Mesothelial cell of epicardium (in vitro differentiated cells): ENCODE measurements around the gene COPG2. TPM values are rescaled to one million over a fixed set of nuclear protein-coding genes. Genes with fewer than 3 reads are reported as not detected.

Source experiments
- DNase-seq, 2 experiments: peaks; one replicate each; pipeline ENCODE4 v3.0.0; 2021; ENCODE audit warnings: low spot score in 2 of 2; ENCODE audit not compliant: unreplicated experiment in 2 of 2
- H3K27ac Mint-ChIP-seq: 2 replicates; pipeline ENCODE4 v1.8.0; 2021; ENCODE audit warnings: mixed read lengths
- H3K27me3 Mint-ChIP-seq: 2 replicates; pipeline ENCODE4 v1.8.0; 2021; ENCODE audit warnings: low read depth, mixed read lengths
- H3K36me3 Mint-ChIP-seq: 2 replicates; pipeline ENCODE4 v1.8.0; 2021; ENCODE audit warnings: mixed read lengths
- H3K4me1 Mint-ChIP-seq: 2 replicates; pipeline ENCODE4 v1.8.0; 2021; ENCODE audit warnings: mixed read lengths
- H3K4me3 Mint-ChIP-seq: 2 replicates; pipeline ENCODE4 v1.8.0; 2021; ENCODE audit warnings: mild to moderate bottlenecking, moderate library complexity, mixed read lengths
- H3K9me3 Mint-ChIP-seq: 2 replicates; pipeline ENCODE4 v1.8.0; 2021; ENCODE audit warnings: mixed read lengths
- total RNA-seq: library from RNA; stranded (reverse); gene quantifications from 3 replicates; pipeline ENCODE4 v1.2.1, GENCODE V29; 2021
- TF ChIP-seq, protein P1 (sequence below): fragments of 200-600 bp; sonication (generic); IDR thresholded peaks from one replicate; pipeline ENCODE4 v1.5.0; 2021; ENCODE audit warnings: antibody characterized with exemption; ENCODE audit not compliant: unreplicated experiment

Gene COPG2
- total RNA-seq, 1 donor from 2014 or later = 54.1 TPM

DNA sequence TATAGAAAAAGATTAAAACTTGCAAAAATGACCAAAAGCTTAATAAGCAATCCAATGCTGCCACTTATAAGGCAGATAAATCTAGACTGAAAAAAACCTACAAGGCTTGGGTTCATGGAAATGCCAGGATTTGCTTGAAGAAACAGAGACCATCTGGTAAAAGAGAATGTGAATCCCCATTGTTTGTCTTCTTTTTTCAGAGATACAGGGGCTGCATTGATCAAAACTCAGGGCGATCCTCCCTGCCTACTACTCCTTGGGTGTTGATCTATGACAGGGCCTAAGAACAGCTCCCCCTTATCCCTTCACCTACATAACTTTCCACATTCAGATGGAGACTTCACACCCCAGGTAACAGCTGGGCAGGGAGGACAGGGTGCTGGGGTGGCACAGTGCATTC, 21.1 kb upstream of the COPG2 start:
- TF ChIP-seq, protein P1, sequence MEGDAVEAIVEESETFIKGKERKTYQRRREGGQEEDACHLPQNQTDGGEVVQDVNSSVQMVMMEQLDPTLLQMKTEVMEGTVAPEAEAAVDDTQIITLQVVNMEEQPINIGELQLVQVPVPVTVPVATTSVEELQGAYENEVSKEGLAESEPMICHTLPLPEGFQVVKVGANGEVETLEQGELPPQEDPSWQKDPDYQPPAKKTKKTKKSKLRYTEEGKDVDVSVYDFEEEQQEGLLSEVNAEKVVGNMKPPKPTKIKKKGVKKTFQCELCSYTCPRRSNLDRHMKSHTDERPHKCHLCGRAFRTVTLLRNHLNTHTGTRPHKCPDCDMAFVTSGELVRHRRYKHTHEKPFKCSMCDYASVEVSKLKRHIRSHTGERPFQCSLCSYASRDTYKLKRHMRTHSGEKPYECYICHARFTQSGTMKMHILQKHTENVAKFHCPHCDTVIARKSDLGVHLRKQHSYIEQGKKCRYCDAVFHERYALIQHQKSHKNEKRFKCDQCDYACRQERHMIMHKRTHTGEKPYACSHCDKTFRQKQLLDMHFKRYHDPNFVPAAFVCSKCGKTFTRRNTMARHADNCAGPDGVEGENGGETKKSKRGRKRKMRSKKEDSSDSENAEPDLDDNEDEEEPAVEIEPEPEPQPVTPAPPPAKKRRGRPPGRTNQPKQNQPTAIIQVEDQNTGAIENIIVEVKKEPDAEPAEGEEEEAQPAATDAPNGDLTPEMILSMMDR = no peak
- no peak overlapping the region for H3K4me3 Mint-ChIP-seq
- DNase-seq = no peak
- no peaks in the 10 kb centered on the region for H3K9me3 Mint-ChIP-seq
- H3K27me3 Mint-ChIP-seq = no peaks in the 10 kb centered on the region
- no peaks in the 10 kb centered on the region for H3K36me3 Mint-ChIP-seq
- no peaks in the 10 kb centered on the region for H3K4me1 Mint-ChIP-seq
- no peak overlapping the region for H3K27ac Mint-ChIP-seq

DNA sequence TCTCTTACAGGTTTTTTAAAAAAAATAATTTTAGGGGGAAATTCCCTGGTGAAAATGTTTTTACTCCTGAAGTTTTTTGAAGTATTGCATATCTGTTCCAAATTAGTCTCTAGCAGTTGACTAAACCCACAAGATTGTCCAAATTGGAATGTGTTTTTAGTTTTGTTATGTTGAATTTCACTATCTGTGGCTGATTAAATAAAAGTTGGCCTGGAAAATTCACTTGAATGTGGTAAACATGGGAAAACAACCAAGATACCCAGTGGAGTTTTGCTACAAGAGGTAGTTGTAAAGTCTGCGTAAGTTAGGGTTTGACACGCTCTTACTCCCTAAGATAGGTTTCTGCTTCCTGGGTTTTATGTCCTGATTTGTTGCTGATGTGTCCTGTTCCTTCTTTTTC, 14.5 kb upstream of the COPG2 start:
- H3K4me1 Mint-ChIP-seq = no peaks in the 10 kb centered on the region
- H3K9me3 Mint-ChIP-seq = no peaks in the 10 kb centered on the region
- H3K4me3 Mint-ChIP-seq = no peak overlapping the region
- no peak for DNase-seq
- TF ChIP-seq, protein P1 = no peak
- H3K27ac Mint-ChIP-seq = no peak overlapping the region
- H3K36me3 Mint-ChIP-seq = no peaks in the 10 kb centered on the region
- peaks cover 3% of the 10 kb centered on the region for H3K27me3 Mint-ChIP-seq

DNA sequence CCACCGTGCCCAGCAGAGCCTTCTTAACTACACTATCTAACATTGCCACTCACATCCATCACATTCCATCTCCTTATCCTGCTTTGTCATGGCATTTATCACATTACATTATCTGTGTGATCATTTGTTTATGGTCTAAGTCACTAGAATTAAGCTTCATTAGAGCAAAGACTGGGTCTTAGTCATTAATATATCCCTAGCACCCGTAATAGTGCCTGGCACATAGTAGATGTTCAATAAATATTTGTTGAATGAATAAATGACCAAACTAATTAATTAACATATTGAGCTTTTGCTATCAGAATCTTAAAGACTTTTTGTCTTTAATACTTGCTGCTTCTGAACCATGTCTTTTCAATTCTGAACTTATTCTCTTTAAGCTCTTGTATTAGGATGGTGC, 5.9 kb upstream of the COPG2 start:
- H3K27me3 Mint-ChIP-seq = no peaks in the 10 kb centered on the region
- no peaks in the 10 kb centered on the region for H3K9me3 Mint-ChIP-seq
- no peaks in the 10 kb centered on the region for H3K36me3 Mint-ChIP-seq
- TF ChIP-seq, protein P1 = no peak
- H3K4me1 Mint-ChIP-seq = peaks cover 7% of the 10 kb centered on the region
- no peak overlapping the region for H3K4me3 Mint-ChIP-seq
- no peak overlapping the region for H3K27ac Mint-ChIP-seq
- no peak for DNase-seq

DNA sequence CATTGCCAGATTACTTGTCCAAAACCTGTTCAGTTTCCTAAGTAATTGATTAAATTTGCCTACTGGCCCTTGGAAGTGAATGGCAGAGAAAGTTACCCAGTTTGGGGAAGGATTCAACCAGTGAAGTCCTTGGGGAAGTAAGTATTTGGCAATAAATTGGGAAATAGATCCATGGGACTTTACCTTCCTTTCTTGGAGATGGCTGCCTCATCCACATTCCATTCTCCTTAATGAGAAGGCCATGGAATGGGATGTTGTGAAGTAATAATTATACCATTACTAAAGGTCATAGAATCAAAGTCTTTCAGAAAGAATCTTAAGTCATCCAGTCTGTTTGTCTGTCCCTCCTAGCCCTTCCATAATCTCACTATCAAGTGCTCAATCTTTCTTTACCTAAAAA, 4.5 kb upstream of the COPG2 start:
- Mint-ChIP-seq H3K27ac (no peak overlapping the region), H3K36me3 (no peaks in the 10 kb centered on the region), H3K4me3 (no peak overlapping the region), H3K9me3 (no peaks in the 10 kb centered on the region), H3K4me1 (peaks cover 13% of the 10 kb centered on the region), H3K27me3 (no peaks in the 10 kb centered on the region)
- no peak for DNase-seq
- TF ChIP-seq, protein P1 = no peak

DNA sequence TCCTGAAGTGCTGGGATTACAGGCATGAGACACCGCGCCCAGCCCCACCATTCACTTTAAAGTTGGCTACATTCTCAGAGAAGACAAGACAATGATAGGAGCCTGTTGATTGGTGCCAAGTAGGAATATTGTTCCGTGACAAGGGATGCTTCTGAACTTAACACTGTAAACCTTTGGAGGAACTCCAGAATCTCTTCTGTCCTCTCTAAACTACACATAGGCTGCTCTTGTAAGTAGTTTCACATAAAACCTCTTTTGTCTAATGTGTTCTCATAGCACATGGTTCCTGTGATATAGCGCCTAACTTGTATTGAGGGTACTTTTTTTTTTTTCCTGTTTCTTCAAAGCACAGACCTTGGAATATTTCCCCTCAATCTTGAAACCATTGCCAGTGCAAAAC, 3.6 kb upstream of the COPG2 start:
- TF ChIP-seq, protein P1 = no peak
- Mint-ChIP-seq H3K27ac (no peak overlapping the region), H3K9me3 (no peaks in the 10 kb centered on the region), H3K4me1 (peaks cover 20% of the 10 kb centered on the region), H3K27me3 (no peaks in the 10 kb centered on the region), H3K4me3 (no peak overlapping the region), H3K36me3 (no peaks in the 10 kb centered on the region)
- DNase-seq = no peak

DNA sequence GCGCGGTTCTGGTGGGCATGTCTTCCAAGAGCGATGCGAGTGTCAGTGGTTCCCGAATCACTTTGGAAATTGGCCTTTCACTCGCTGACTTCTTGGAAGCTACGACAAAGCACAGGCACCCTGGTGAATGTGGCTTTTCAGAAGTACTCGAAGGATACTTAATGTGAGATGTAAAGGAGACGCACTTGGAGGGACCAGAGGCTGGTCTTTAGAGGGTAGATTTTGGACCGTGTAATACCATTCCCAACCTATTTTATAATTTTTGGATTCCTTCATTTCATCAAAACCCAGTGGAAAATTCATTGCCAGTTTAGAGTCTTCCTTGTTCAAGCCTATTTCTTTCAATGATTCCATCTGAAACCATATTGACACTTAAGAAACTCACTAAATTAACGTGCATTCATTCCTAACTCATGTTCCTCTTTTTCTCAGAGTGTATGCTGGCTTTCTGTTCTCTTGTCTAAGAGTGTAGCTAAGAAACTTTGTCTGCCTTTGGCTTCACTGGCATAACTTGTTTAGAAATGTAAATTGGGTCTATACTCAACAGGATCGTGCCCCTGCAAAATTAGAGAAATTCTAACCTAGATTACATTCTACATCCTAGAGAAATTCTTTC, 645 bp upstream of the COPG2 start:
- Mint-ChIP-seq H3K9me3 (no peaks in the 10 kb centered on the region), H3K27me3 (no peaks in the 10 kb centered on the region), H3K4me3 (peak overlapping the region; percentile 87), H3K4me1 (peaks cover 21% of the 10 kb centered on the region), H3K36me3 (peaks cover 8% of the 10 kb centered on the region), H3K27ac (peak overlapping the region; percentile 94)
- DNase-seq = no peak
- TF ChIP-seq, protein P1 = no peak
